Hair follicle dermal papilla cell (primary cell): Measurements from ENCODE around the gene UTS2B. TPM values are rescaled to one million over a fixed set of nuclear protein-coding genes. Genes with fewer than 3 reads are reported as not detected.

Experiments used
- total RNA-seq: library from RNA; depleted of rRNA; stranded (reverse); fragments of >200 nt; gene quantifications from 2 replicates; pipeline ENCODE4 v1.2.3, GENCODE V29; 2012

UTS2B gene, protein sequence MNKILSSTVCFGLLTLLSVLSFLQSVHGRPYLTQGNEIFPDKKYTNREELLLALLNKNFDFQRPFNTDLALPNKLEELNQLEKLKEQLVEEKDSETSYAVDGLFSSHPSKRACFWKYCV
- 0.36 and 1.3 TPM in 2 replicates for total RNA-seq

DNA sequence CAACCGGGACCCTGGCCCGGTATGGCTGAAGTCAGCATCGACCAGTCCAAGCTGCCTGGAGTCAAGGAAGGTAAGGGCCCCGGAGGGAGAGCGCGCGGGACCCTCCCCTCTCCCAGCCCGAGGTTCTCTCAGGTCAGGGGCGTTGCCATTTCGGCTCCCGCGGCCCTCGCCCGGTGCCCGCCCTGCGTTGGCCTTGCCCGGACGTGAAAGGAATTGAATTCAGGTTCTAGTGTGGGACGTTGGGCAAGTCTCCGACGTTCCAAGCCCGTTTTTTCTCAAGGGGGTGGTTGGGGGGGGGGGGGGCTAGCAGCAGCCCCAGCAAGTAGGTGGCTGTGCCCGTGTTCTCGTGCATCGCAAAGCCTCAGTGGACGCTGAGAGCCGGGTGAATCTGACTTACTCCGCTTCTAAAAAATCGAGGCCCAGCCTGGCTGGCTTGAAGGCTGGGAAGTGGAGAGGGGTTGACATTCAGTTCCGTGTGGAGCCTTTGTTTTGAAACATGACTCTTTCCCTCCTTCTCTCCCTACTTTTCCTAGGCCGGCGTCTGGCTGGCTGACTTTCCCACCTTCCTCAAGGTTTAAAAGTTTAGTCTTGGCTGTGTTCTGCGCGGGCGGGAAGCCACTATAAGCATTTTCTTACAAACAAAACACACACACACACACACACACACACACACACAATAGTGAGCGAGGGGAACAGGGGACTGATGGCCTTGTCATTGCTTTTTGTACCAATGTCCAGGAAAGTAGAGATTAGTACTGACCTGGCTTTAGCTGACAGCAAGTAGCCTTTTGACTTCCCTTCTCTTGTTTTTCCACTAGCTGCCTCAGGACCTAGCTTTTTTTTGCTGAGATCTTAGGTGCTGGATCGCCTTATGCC, at the start of gene UTS2B:
Gene UTS2B (minus strand): TSS at position 873 of the 876 bp plus-strand sequence. CDS start 48,337 bp downstream, outside the sequence.

DNA sequence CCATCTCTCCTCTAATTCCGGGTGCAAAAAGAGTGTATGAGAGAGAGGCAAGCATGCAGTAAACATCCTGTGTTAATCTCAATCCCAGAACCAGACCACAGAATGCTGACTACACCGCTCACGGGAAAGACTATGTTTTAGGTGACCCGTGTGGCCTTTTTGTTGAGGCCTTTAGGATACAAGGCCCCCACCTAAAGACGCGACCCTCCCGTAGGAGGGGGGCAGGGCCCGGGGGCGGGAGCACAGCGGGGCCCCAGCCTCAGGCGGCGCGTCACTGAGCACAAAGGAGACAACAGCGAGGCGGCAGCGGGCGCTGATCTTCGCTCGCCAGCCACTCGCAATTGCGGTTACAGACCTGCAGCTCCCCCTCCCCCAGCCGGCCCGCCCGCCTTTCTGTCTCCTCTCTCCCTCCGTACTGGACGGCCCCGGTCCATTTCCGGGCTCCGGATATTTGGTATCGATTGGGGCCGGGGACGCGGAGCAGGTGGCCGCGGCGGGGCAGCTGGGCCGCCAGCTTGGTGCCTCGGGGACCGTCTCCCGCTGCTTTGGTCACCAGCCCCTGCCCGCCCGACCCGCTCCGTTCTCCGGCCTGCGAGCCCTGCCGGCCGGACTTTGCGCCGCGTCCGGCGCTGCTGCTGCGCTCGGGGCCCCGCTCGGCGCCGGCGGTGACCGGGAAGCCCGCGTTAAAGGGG, 1.2 kb downstream of the UTS2B start, which contains the start of gene CCDC50:
Gene CCDC50 (plus strand): TSS at position 433 of the 692 bp plus-strand sequence. CDS start 281 bp downstream, outside the sequence.

Other genes with a start within 250 kb of the UTS2B start
- gene OSTN, start 131.3 kb downstream of the UTS2B start, total RNA-seq = not detected in 2 replicates
- 100.0 and 105 TPM in 2 replicates for gene CCDC50, start 1.1 kb downstream of the UTS2B start, total RNA-seq
- gene PYDC2, start 130.6 kb upstream of the UTS2B start, total RNA-seq = not detected in 2 replicates